K562 (cell line): ENCODE data around the gene LTBP2. TPM values are rescaled to one million over a fixed set of nuclear protein-coding genes. Genes with fewer than 3 reads are reported as not detected.

Source experiments
- ATAC-seq: fragments of 200-7000 bp; cut with Tn5 transposase; 3 replicates; pipeline ENCODE4 v1.9.1; 2020; ENCODE audit warnings: moderate library complexity
- BruUV-seq: library from RNA; stranded (reverse); fragments of 400-500 nt; replicated peaks from 2 replicates; lab custom pipeline; 2021; lab: Mats Ljungman, UMichigan
- CTCF ChIA-PET: fragments of 300-600 bp; formaldehyde crosslinking; extraction: SDS; loops from one replicate; lab custom pipeline; 2021; ENCODE audit warnings: low intra/inter-chr PET ratio; lab: Yijun Ruan, JAX
- POLR2A ChIA-PET: fragments of 300-600, 350-650 bp; sonication (Branson Sonifier 250); formaldehyde crosslinking; extraction: SDS; loops from one replicate; lab custom pipeline; 2021; ENCODE audit warnings: antibody characterized with exemption, inconsistent platforms; lab: Yijun Ruan, JAX
- DNase-seq, 4 experiments: peaks; one replicate each; pipeline versions ENCODE4 v3.0.0 to v3.0.0-alpha.2; 2011 to 2018; ENCODE audit warnings: low spot score in 3 of 4, mixed read lengths in 3 of 4; ENCODE audit errors: extremely low read depth in 1 of 4
- FAIRE-seq: peaks from 2 replicates; lab custom pipeline; 2011; peaks lifted over from hg19 to GRCh38; lab: Jason Lieb, UNC
- H2AFZ ChIP-seq: 2 replicates; pipeline ENCODE4 v1.6.0; 2011; ENCODE audit warnings: low read depth, low read length, control low read depth, inconsistent platforms
- H3K27ac ChIP-seq: fragments of 200-600 bp; 3 replicates; pipeline ENCODE4 v1.8.0; 2011; ENCODE audit warnings: low read depth, mild to moderate bottlenecking, control low read depth, inconsistent platforms, low read length, moderate library complexity, mixed read lengths; ENCODE audit errors: extremely low read depth
- H3K27me3 ChIP-seq, 2 experiments: fragments of 300-600 bp in 1 of 2; 2 replicates in 1 of 2; 3 replicates in 1 of 2; pipeline versions ENCODE4 v1.6.0 to v1.8.0; 2011; ENCODE audit warnings: inconsistent platforms in 2 of 2, low read length in 2 of 2, mild to moderate bottlenecking in 1 of 2, mixed read lengths in 1 of 2, moderate library complexity in 1 of 2; ENCODE audit not compliant: control insufficient read depth in 2 of 2, insufficient read depth in 2 of 2
- H3K36me3 ChIP-seq: fragments of 300-600 bp; 3 replicates; pipeline ENCODE4 v1.8.0; 2011; ENCODE audit warnings: mild to moderate bottlenecking, low read length, inconsistent platforms; ENCODE audit not compliant: control insufficient read depth, insufficient read depth
- H3K4me1 ChIP-seq, 2 experiments: fragments of 200-600 bp in 1 of 2; replicated peaks in 1 of 2; 2 replicates in 1 of 2; 3 replicates in 1 of 2; pipeline versions ENCODE4 v1.5.1 to v1.8.0; 2011; ENCODE audit warnings: inconsistent platforms in 2 of 2, low read length in 2 of 2, mild to moderate bottlenecking in 1 of 2, mixed read lengths in 1 of 2, moderate library complexity in 1 of 2; ENCODE audit not compliant: control insufficient read depth in 2 of 2, insufficient read depth in 2 of 2
- H3K4me2 ChIP-seq: 2 replicates; pipeline ENCODE4 v1.6.1; 2011; ENCODE audit warnings: low read length, control low read depth, inconsistent platforms, mixed read lengths; ENCODE audit not compliant: insufficient read depth
- H3K4me3 ChIP-seq: fragments of 200-600 bp; sonication (generic), shearing (Covaris generic); 2 replicates; pipeline ENCODE4 v1.5.1; 2016; ENCODE audit warnings: control low read depth, inconsistent platforms
- H3K79me2 ChIP-seq: fragments of 200-600 bp; 3 replicates; pipeline ENCODE4 v1.8.0; 2011; ENCODE audit warnings: low read length, inconsistent platforms; ENCODE audit not compliant: control insufficient read depth, insufficient read depth
- H3K9ac ChIP-seq, 2 experiments: 2 replicates each; pipeline versions ENCODE4 v1.6.0 to v1.6.1; 2011; ENCODE audit warnings: low read depth in 2 of 2, low read length in 2 of 2, control low read depth in 1 of 2, inconsistent platforms in 1 of 2, mild to moderate bottlenecking in 1 of 2, mixed read lengths in 1 of 2; ENCODE audit not compliant: insufficient read depth in 1 of 2
- H3K9me1 ChIP-seq: one replicate; pipeline ENCODE4 v1.6.0; 2011; ENCODE audit warnings: inconsistent platforms, mild to moderate bottlenecking, low read length, moderate library complexity; ENCODE audit not compliant: control insufficient read depth, insufficient read depth
- H3K9me3 ChIP-seq: replicated peaks from 2 replicates; pipeline ENCODE4 v1.5.1; 2011; ENCODE audit warnings: low read depth, low read length, inconsistent platforms; ENCODE audit not compliant: control insufficient read depth, insufficient read depth
- H4K20me1 ChIP-seq: replicated peaks from 2 replicates; pipeline ENCODE4 v1.6.1; 2011; ENCODE audit warnings: low read length, inconsistent platforms, mixed read lengths; ENCODE audit not compliant: control insufficient read depth, insufficient read depth
- BCL6 ChIP-seq: fragments of 250-450 bp; sonication (Bioruptor Pico); IDR thresholded peaks from 2 replicates; pipeline ENCODE4 v1.4.0; 2020
- ETV1 ChIP-seq: fragments of 450-650 bp; conservative IDR thresholded peaks from 2 replicates; pipeline ENCODE4 v1.6.1; 2016; ENCODE audit warnings: missing genetic modification characterization, control low read depth, low read depth, missing compliant biosample characterization
- HMG20A ChIP-seq: fragments of 450-650 bp; formaldehyde crosslinking; conservative IDR thresholded peaks from 2 replicates; pipeline ENCODE4 v1.4.0; 2020; ENCODE audit warnings: mild to moderate bottlenecking, mixed read lengths
- HMGXB4 ChIP-seq: sonication (generic); formaldehyde crosslinking; IDR thresholded peaks from 2 replicates; pipeline ENCODE4 v1.8.1; 2023; ENCODE audit warnings: mild to moderate bottlenecking, missing genetic modification reagents
- KDM4B ChIP-seq, 2 experiments: fragments of 450-650 bp in 1 of 2; sonication (generic) in 1 of 2; IDR thresholded peaks; 2 replicates each; pipeline ENCODE4 v1.6.1; 2016 to 2017; ENCODE audit warnings: borderline replicate concordance in 2 of 2, antibody characterized with exemption in 1 of 2, low read depth in 1 of 2, mild to moderate bottlenecking in 1 of 2
- KLF1 ChIP-seq: fragments of 450-650 bp; IDR thresholded peaks from 2 replicates; pipeline ENCODE4 v1.6.1; 2016; ENCODE audit warnings: missing genetic modification characterization, missing compliant biosample characterization
- NR1H2 ChIP-seq: sonication (generic); formaldehyde crosslinking; IDR thresholded peaks from 2 replicates; pipeline ENCODE4 v1.4.0; 2020; ENCODE audit warnings: mild to moderate bottlenecking, missing genetic modification reagents
- POLR2AphosphoS5 ChIP-seq: IDR thresholded peaks from 2 replicates; pipeline ENCODE4 v1.6.1; 2011; ENCODE audit warnings: mild to moderate bottlenecking, low read depth, low read length, moderate library complexity; ENCODE audit not compliant: control insufficient read depth, insufficient read depth
- RUNX1 ChIP-seq: sonication (generic); IDR thresholded peaks from 2 replicates; pipeline ENCODE4 v1.6.1; 2016; ENCODE audit warnings: antibody characterized with exemption, low read depth
- SAFB2 ChIP-seq: fragments of 200-400 bp; formaldehyde crosslinking; IDR thresholded peaks from 2 replicates; pipeline ENCODE4 v1.6.1; 2018; ENCODE audit warnings: borderline replicate concordance, low read length, low read depth, moderate library complexity; ENCODE audit not compliant: severe bottlenecking
- SRSF7 ChIP-seq: fragments of 200-400 bp; formaldehyde crosslinking; optimal IDR thresholded peaks from 2 replicates; pipeline ENCODE3; 2017; ENCODE audit warnings: mild to moderate bottlenecking, low read depth, low read length
- XRCC4 ChIP-seq: IDR thresholded peaks from one replicate; pipeline ENCODE4 v1.6.1; 2011; ENCODE audit not compliant: insufficient read depth, insufficient read length; ENCODE audit errors: extremely low read depth
- ZC3H4 ChIP-seq: sonication (generic); formaldehyde crosslinking; IDR thresholded peaks from 2 replicates; pipeline ENCODE4 v1.9.0; 2021; ENCODE audit warnings: missing genetic modification reagents, borderline replicate concordance
- ZNF24 ChIP-seq: fragments of 450-650 bp; IDR thresholded peaks from 2 replicates; pipeline ENCODE4 v1.6.1; 2016
- WGBS: fragments of 100-300 bp; shearing (Covaris generic); methylation state at CpG from one replicate; pipeline ENCODE4 v1.1.6; 2016; ENCODE audit warnings: low coverage, mixed read lengths; ENCODE audit not compliant: insufficient coverage; ENCODE audit errors: missing lambda C conversion rate; 5-methylcytosine and 5-hydroxymethylcytosine counted together
- in situ Hi-C: fragments of 300-500 bp; cut with MboI; formaldehyde crosslinking; loops from 4 replicates; pipeline ENCODE4 v1.15.0; 2018; ENCODE audit warnings: inconsistent platforms, mixed read lengths
- intact Hi-C: fragments of 100-400 bp; cut with micrococcal nuclease; formaldehyde crosslinking; loops from 2 replicates; pipeline ENCODE4 v1.14.2; 2022
- polyA plus RNA-seq, 8 experiments: library from polyadenylated mRNA; depleted of rRNA in 4 of 8; stranded (reverse) in 5 of 8; unstranded in 3 of 8; fragments of >200 nt; fragmentation: Nextera tagmentation in 2 of 8; fragmentation: Illumina TruSeq in 1 of 8; extraction: Ambion mirVana in 2 of 8; extraction: Trizol in 1 of 8; gene quantifications; 2 replicates each; pipeline versions ENCODE4 v1.2.1 to v1.2.3, GENCODE V29; 2011 to 2014; ENCODE audit warnings: inconsistent platforms in 1 of 8, missing spikeins in 1 of 8
- total RNA-seq, 7 experiments: library from RNA; depleted of rRNA in 6 of 7; stranded (reverse); fragments of >200 nt in 6 of 7; fragmentation: Illumina TruSeq in 2 of 7; extraction: Trizol in 2 of 7; gene quantifications; 2 replicates each; pipeline versions ENCODE4 v1.2.1 to v1.2.3, GENCODE V29; 2011 to 2021; ENCODE audit warnings: low replicate concordance in 1 of 7
- TF ChIP-seq, protein P1 (sequence below): fragments of 450-650 bp; formaldehyde crosslinking; IDR thresholded peaks from 2 replicates; pipeline ENCODE4 v1.4.0; 2020; ENCODE audit warnings: mild to moderate bottlenecking, moderate library complexity
- TF ChIP-seq, protein P2 (sequence below): IDR thresholded peaks from 3 replicates; pipeline ENCODE4 v1.6.1; 2011; ENCODE audit warnings: borderline replicate concordance, mild to moderate bottlenecking; ENCODE audit not compliant: insufficient read length, insufficient read depth

Gene LTBP2
- total and polyA plus RNA-seq, 9 of the 15 experiments (the other 6 are each of a cell fraction or from before 2014, with no cell fraction given), result under 0.01 to 0.18 (median 0.03) TPM; not detected in 3

DNA sequence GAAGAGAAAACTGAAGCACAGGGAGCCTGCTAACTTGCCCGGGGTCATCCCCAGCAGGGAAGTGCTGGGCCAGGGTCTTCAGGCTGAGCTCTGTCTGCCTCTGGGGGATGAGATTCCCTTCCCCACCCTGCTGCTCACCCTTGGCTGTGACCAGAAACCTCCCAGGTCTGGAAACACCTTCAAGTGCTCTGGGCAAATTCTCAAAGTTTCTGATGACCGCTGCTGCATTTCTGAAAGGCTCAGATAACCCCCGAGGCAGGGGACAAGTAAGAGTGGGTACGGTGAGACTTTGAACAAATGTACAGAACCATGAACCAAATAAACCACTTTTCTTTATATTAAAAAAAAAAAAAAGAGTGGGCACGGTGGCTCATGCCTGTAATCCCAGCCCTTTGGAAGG is 41.3 kb downstream of the LTBP2 start (continued):
- no peak for TF ChIP-seq HMG20A
- TF ChIP-seq, protein P1, sequence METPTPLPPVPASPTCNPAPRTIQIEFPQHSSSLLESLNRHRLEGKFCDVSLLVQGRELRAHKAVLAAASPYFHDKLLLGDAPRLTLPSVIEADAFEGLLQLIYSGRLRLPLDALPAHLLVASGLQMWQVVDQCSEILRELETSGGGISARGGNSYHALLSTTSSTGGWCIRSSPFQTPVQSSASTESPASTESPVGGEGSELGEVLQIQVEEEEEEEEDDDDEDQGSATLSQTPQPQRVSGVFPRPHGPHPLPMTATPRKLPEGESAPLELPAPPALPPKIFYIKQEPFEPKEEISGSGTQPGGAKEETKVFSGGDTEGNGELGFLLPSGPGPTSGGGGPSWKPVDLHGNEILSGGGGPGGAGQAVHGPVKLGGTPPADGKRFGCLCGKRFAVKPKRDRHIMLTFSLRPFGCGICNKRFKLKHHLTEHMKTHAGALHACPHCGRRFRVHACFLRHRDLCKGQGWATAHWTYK (CRISPR knock-in tag), result no peak
- no peak for TF ChIP-seq SAFB2

DNA sequence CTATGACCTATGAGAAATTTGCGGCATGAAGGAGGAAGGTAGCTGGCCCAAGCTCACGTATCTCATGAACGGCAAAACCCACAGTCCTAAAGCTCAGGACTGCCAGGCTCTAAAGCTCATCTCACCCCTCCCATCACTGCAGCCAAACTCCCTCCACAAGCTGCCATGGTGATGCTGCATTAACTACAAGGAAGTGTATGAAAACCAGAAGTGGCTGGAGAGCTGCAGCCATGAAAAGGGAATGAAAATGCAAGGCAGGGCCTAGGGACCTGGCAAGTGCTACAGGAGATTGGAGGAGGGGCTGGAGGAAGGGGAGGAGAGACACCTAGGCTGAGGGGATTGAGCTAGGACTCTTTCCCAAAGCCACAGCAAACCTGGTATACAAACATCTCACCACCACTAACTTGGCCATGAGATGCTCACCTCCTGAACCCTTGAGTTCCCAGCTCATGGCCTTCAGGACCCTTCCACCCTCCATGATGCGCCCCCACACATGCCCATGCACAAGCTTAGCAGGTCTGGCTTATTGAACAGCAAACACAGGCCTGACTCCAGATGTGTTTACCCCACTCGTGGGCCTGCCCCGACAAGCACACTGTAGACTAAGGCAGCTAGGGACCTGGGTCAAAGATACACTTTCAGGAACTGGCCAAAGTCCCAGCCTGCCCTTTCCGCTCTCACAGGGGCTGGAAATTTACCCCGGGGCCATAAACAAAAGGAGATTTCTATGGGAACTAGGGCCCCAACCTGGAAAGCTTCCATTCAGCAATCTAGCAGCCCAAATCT is 42.0 kb downstream of the LTBP2 start:
- BruUV-seq, result no TSS peak
- no peak overlapping the region for H3K27ac ChIP-seq
- no peaks in the 10 kb centered on the region for H3K36me3 ChIP-seq
- WGBS, result 2% methylated on average over 8 of the region's 8 CpGs
- H3K9me3 ChIP-seq, result no peaks in the 10 kb centered on the region
- H3K9me1 ChIP-seq, result no peaks in the 10 kb centered on the region
- CTCF ChIA-PET, result no interaction called here
- no peak for ATAC-seq
- intact Hi-C loops, result no loop called here
- H3K9ac ChIP-seq, result no peak overlapping the region
- peaks cover 9 to 65% of the 10 kb centered on the region in 2 experiments; a peak in 4 of 5 replicates for H3K27me3 ChIP-seq
- DNase-seq, result no peak
- H3K4me3 ChIP-seq, result no peak overlapping the region
- H2AFZ ChIP-seq, result no peak overlapping the region
- no peak overlapping the region for H3K4me2 ChIP-seq
- H3K79me2 ChIP-seq, result no peaks in the 10 kb centered on the region
- in situ Hi-C loops, result no loop called here
- no peaks in the 10 kb centered on the region; a peak in 1 of 5 replicates for H3K4me1 ChIP-seq
- no peaks in the 10 kb centered on the region; the same call in 1 of the 2 replicates for H4K20me1 ChIP-seq
- FAIRE-seq, result no peak
- POLR2A ChIA-PET, result interaction anchor here (0.6 to 0.7 kb wide), 2 partner anchors 11 to 23 kb away, joined by 3 read pairs; no protein-coding TSS in a partner anchor
- TF ChIP-seq POLR2AphosphoS5, result no peak
- TF ChIP-seq NR1H2, result no peak
- TF ChIP-seq BCL6 (CRISPR knock-in tag), result no peak
- no peak for TF ChIP-seq ETV1 (tag)
- TF ChIP-seq, protein P2, sequence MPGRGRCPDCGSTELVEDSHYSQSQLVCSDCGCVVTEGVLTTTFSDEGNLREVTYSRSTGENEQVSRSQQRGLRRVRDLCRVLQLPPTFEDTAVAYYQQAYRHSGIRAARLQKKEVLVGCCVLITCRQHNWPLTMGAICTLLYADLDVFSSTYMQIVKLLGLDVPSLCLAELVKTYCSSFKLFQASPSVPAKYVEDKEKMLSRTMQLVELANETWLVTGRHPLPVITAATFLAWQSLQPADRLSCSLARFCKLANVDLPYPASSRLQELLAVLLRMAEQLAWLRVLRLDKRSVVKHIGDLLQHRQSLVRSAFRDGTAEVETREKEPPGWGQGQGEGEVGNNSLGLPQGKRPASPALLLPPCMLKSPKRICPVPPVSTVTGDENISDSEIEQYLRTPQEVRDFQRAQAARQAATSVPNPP, result no peak
- no peak for TF ChIP-seq KLF1 (tag)
- no peak for TF ChIP-seq RUNX1
- no peak for TF ChIP-seq ZNF24
- no peak for TF ChIP-seq XRCC4
- TF ChIP-seq SRSF7, result no peak
- no peak for TF ChIP-seq ZC3H4
- TF ChIP-seq HMGXB4, result no peak
- no peak for TF ChIP-seq KDM4B (IDR thresholded peaks at IDR 0.05; ENCODE audit: borderline replicate concordance in 2 of 2, low read depth in 1 of 2)
